ENCODE measurements around the gene CTBP2. TPM values are rescaled to one million over a fixed set of nuclear protein-coding genes. Genes with fewer than 3 reads are reported as not detected.

CTBP2 gene
- total RNA-seq, 2 experiments from 2014 or later, result 0.29 to 0.40 TPM

DNA sequence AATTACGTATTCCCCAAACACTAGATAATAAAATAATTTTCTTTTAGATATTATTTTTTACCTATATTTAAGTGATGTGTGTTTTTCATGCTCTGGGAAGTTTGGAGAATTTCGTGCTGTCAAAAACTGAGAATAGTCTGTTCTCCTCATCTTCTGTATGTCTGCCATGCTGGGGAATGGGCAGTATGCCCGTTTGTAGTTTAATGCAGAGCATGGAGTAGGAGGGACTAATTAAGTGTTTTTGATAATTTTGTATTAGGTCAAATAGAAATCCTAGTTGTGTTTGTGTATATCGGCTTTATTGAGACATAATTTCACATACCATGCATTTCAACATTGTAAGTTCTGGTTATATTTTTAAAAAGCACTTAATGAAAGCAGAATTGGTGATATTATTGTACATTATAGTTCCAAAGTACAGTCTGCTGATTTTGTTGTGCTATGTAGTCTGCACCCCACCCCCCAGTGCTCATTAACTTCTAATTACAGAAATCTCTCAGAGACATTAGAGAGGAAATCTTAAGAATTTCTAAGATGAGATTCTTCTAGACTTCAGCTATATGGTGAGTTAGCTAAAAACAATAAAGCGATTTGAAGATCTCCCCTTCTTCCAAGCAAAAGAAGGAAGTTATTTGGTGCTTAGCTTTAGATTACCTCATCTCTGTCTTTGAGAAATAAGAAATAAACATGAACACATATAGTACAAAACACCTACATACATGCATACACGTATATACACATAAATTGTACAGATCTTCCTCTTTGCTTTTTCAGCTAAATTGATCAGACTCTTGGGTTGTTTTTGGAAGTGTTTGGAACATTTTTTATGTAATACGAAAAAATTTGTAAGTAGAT, 196.3 kb downstream of the CTBP2 start:
- no peak for DNase-seq
- H3K4me3 Mint-ChIP-seq, result no peak overlapping the region
- CTCF ChIA-PET, result no interaction called here

DNA sequence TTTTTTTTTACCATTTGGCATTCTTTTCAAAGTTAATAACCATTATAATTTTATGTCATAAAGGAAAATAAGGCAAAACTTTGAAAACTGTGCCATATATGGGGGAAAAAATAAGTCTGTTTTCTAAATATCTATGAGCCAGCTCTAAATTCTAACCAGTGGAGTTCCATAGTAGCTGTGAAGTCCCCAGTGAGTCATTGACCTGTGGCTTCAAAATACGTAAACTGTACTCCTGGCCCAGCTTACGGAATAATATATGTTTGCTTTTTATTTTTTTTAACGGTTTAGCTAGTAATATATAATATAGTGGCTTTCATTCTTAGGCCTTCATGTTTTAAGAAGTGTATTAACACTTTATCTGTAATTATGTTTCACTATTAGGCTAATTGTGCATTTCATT, 197.9 kb downstream of the CTBP2 start:
- H3K9me3 Mint-ChIP-seq (ENCODE audit: insufficient read depth), result no peaks in the 10 kb centered on the region
- CTCF ChIA-PET, result interaction anchor here (1.0 kb wide), 1 partner anchor 432 kb away, joined by 3 read pairs; no protein-coding TSS in a partner anchor
- peaks cover 21% of the 10 kb centered on the region for H3K4me1 Mint-ChIP-seq (ENCODE audit: low read depth)
- H3K27ac Mint-ChIP-seq, result no peak overlapping the region
- peaks cover 15% of the 10 kb centered on the region for H3K36me3 Mint-ChIP-seq (ENCODE audit: low read depth)
- POLR2A ChIA-PET, result no interaction called here
- no peaks in the 10 kb centered on the region for H3K27me3 Mint-ChIP-seq (ENCODE audit: low read depth)
- H3K4me3 Mint-ChIP-seq, result no peak overlapping the region
- DNase-seq, result no peak
- ATAC-seq, result no peak

More for the DNA sequence above, 196.3 kb downstream of the CTBP2 start:
- no peaks in the 10 kb centered on the region for H3K27me3 Mint-ChIP-seq (ENCODE audit: low read depth)
- POLR2A ChIA-PET, result no interaction called here
- peaks cover 22% of the 10 kb centered on the region for H3K36me3 Mint-ChIP-seq (ENCODE audit: low read depth)
- H3K9me3 Mint-ChIP-seq (ENCODE audit: insufficient read depth), result no peaks in the 10 kb centered on the region
- H3K27ac Mint-ChIP-seq, result no peak overlapping the region
- ATAC-seq, result no peak
- peaks cover 16% of the 10 kb centered on the region for H3K4me1 Mint-ChIP-seq (ENCODE audit: low read depth)

- no peak overlapping the region for H3K4me3 Mint-ChIP-seq
These were observed 199.2 kb downstream of the CTBP2 start for GRCh38 chr10:124961248-124961570.

GRCh38 chr10:124959564-124959963, 200.8 kb downstream of the CTBP2 start:
- CTCF ChIA-PET, result interaction anchor here (1.6 kb wide), 1 partner anchor 31 kb away, joined by 4 read pairs; no protein-coding TSS in a partner anchor
- Mint-ChIP-seq H3K4me3 (no peak overlapping the region), H3K36me3 (ENCODE audit: low read depth) (peaks cover 5% of the 10 kb centered on the region), H3K27ac (no peak overlapping the region), H3K9me3 (ENCODE audit: insufficient read depth) (no peaks in the 10 kb centered on the region), H3K27me3 (ENCODE audit: low read depth) (no peaks in the 10 kb centered on the region), H3K4me1 (ENCODE audit: low read depth) (peaks cover 29% of the 10 kb centered on the region)
- no peak for ATAC-seq
- DNase-seq, result no peak
- POLR2A ChIA-PET, result no interaction called here

More at GRCh38 chr10:124961248-124961570, 199.2 kb downstream of the CTBP2 start:
- H3K27ac Mint-ChIP-seq, result no peak overlapping the region
- H3K4me1 Mint-ChIP-seq (ENCODE audit: low read depth), result peaks cover 21% of the 10 kb centered on the region
- ChIA-PET POLR2A (no interaction called here), CTCF (interaction anchor here (0.8 to 1.6 kb wide), 2 partner anchors 30 to 100 kb away, joined by 4 read pairs; no protein-coding TSS in a partner anchor)
- DNase-seq (no peak), ATAC-seq (no peak)
- no peaks in the 10 kb centered on the region for H3K27me3 Mint-ChIP-seq (ENCODE audit: low read depth)
- H3K9me3 Mint-ChIP-seq (ENCODE audit: insufficient read depth), result no peaks in the 10 kb centered on the region
- peaks cover 6% of the 10 kb centered on the region for H3K36me3 Mint-ChIP-seq (ENCODE audit: low read depth)

DNA sequence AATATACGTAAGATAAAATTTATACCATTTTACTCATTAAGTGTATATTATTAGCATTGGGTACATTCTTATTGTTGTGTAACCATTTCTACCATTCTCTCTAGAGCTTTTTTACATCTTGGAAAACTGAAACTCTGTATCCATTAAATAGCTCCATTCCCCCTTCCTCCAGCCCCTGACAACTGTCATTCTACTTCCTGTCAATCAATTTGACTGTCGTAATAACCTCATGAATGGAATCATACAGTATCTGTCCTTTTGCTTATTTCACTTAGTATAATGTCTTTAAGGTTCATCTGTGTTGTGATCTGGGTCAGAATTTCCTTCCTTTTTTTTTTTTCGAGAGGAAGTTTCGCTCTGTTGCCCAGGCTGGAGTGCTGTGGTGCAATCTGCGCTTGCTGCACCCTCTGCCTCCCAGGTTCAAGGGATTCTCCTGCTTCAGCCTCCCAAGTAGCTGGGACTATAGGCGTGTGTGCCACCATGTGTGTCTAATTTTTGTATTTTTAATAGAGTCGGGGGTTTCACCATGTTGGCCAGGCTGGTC, 202.9 kb downstream of the CTBP2 start:
- peaks cover 4% of the 10 kb centered on the region for H3K36me3 Mint-ChIP-seq (ENCODE audit: low read depth)
- no peak for DNase-seq
- H3K27me3 Mint-ChIP-seq (ENCODE audit: low read depth), result no peaks in the 10 kb centered on the region
- no peak overlapping the region for H3K27ac Mint-ChIP-seq
- CTCF ChIA-PET, result interaction anchor here (1.1 kb wide), 1 partner anchor 34 kb away, joined by 3 read pairs; no protein-coding TSS in a partner anchor
- POLR2A ChIA-PET, result interaction anchor here (1.0 kb wide), 1 partner anchor 31 kb away, joined by 3 read pairs; no protein-coding TSS in a partner anchor
- ATAC-seq, result no peak
- H3K4me1 Mint-ChIP-seq (ENCODE audit: low read depth), result peaks cover 29% of the 10 kb centered on the region
- no peak overlapping the region for H3K4me3 Mint-ChIP-seq
- H3K9me3 Mint-ChIP-seq (ENCODE audit: insufficient read depth), result no peaks in the 10 kb centered on the region

DNA sequence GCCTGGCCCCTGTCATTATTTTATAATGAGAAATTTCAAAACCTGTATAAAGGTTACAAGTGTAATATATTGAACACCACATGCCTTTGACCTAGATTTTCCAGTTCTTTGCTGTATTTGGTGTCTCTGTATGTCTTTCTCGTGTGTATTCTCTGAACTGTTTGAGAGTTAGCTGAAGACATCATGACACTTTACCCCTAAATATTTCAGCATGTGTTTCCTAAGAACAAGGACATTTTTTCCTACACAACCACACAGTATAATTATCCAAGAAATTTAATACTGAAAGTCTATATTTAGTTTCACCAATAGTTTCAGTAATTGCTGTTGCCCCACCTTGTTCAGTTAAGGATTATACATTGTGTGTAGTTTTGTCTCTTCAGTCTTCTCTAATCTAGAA, 203.6 kb downstream of the CTBP2 start:
- ATAC-seq, result no peak
- POLR2A ChIA-PET, result interaction anchor here (1.0 kb wide), 1 partner anchor 30 kb away, joined by 3 read pairs; no protein-coding TSS in a partner anchor

DNA sequence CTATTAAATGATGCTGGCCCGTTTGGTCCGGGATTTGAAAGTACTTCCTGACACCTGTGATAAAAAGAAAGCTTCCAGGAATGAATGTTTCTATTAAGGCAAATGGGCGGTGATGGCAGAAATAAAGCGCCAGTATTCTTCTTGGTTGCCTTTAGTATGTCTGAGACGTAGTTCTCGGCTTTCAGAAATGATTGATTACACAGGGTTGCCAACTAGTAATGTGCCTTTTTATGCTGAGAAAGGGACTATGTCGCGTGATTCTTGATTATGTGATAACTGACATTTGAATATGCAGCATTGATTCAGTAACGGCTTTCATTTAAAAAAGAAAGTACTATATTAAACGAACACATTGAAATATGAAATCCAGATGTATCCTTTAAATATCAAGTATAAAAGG, 204.5 kb downstream of the CTBP2 start:
- peaks cover 23% of the 10 kb centered on the region for H3K4me1 Mint-ChIP-seq (ENCODE audit: low read depth)
- no peaks in the 10 kb centered on the region for H3K27me3 Mint-ChIP-seq (ENCODE audit: low read depth)
- peaks cover 4% of the 10 kb centered on the region for H3K36me3 Mint-ChIP-seq (ENCODE audit: low read depth)
- CTCF ChIA-PET, result no interaction called here
- no peak overlapping the region for H3K27ac Mint-ChIP-seq
- no peaks in the 10 kb centered on the region for H3K9me3 Mint-ChIP-seq (ENCODE audit: insufficient read depth)
- POLR2A ChIA-PET, result no interaction called here
- ATAC-seq, result no peak
- no peak for DNase-seq
- H3K4me3 Mint-ChIP-seq, result no peak overlapping the region

More for the DNA sequence above, 203.6 kb downstream of the CTBP2 start:
- DNase-seq, result no peak
- Mint-ChIP-seq H3K9me3 (ENCODE audit: insufficient read depth) (no peaks in the 10 kb centered on the region), H3K27ac (no peak overlapping the region), H3K4me3 (no peak overlapping the region), H3K27me3 (ENCODE audit: low read depth) (no peaks in the 10 kb centered on the region), H3K4me1 (ENCODE audit: low read depth) (peaks cover 26% of the 10 kb centered on the region), H3K36me3 (ENCODE audit: low read depth) (peaks cover 4% of the 10 kb centered on the region)
- CTCF ChIA-PET, result no interaction called here

DNA sequence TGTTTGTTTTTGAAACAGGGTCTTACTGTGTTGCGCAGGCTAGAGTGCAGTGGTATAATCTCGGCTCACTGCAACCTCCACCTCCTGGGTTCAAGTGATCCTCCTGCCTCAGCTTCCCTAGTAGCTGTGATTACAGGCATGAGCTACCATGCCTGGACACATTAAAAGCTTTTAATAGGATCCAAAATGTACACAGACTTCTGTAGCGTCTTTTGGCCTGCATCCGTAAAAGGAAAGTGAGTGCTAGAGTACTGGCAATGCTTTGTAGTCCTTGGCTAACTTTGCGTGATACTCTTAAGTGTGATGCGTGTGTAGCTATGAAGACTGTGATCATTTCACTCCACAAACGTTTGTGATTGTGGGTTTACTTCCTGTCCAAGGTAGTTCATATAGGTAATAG, 205.1 kb downstream of the CTBP2 start:
- DNase-seq (no peak), ATAC-seq (no peak)
- Mint-ChIP-seq H3K9me3 (ENCODE audit: insufficient read depth) (no peaks in the 10 kb centered on the region), H3K4me1 (ENCODE audit: low read depth) (peaks cover 18% of the 10 kb centered on the region), H3K36me3 (ENCODE audit: low read depth) (peaks cover 4% of the 10 kb centered on the region), H3K27me3 (ENCODE audit: low read depth) (no peaks in the 10 kb centered on the region), H3K4me3 (no peak overlapping the region), H3K27ac (no peak overlapping the region)
- ChIA-PET POLR2A (no interaction called here), CTCF (interaction anchor here (0.6 kb wide), 1 partner anchor 236 kb away, joined by 3 read pairs; no protein-coding TSS in a partner anchor)

DNA sequence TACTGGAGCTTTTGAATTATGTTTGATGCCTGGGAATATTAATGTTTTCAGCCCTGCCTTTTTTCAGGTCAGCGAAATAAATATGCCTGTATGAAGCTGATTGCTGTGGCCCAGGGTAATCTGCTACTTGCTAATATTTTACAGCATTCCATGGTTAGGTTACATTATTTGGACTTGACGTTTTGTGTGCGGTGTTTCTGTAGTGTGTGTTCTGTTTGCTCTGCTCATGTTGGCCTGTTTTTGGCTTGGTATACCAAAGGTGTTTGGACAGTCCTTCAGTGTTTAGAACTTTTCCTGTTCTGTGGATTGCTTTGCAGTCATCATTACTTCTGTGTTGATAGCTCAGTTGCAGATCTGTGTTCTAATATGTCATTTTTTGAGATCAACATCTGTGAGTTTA, 206.9 kb downstream of the CTBP2 start:
- ATAC-seq, result no peak
- Mint-ChIP-seq H3K4me3 (no peak overlapping the region), H3K9me3 (ENCODE audit: insufficient read depth) (no peaks in the 10 kb centered on the region), H3K27ac (no peak overlapping the region), H3K36me3 (ENCODE audit: low read depth) (peaks cover 3% of the 10 kb centered on the region), H3K27me3 (ENCODE audit: low read depth) (no peaks in the 10 kb centered on the region), H3K4me1 (ENCODE audit: low read depth) (peaks cover 9% of the 10 kb centered on the region)
- DNase-seq, result no peak
- ChIA-PET CTCF (interaction anchor here (0.8 kb wide), 1 partner anchor 39 kb away, joined by 3 read pairs; no protein-coding TSS in a partner anchor), POLR2A (no interaction called here)

DNA sequence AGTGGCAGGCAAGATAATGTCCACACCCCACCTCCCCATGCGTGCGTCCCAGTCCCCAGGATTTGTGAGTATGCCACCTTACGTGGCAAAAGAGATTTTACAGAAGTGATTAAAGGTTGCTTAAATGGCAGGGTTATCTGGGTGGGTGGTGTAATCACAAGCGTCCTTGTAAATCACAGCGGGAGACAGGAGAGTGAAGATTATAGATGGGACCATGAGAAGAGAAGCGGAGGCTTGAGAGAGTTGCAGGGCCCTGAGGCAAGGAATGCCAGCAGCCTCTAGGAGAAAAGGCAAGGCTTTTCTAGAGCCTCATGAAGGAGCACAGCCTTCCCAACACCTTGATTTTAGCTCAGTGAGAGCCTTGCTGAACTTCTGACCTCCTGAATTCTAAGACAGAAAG, 208.2 kb downstream of the CTBP2 start:
- H3K4me3 Mint-ChIP-seq, result no peak overlapping the region
- POLR2A ChIA-PET, result interaction anchor here (0.6 kb wide), 1 partner anchor 367 kb away, joined by 3 read pairs; no protein-coding TSS in a partner anchor
- no peaks in the 10 kb centered on the region for H3K9me3 Mint-ChIP-seq (ENCODE audit: insufficient read depth)
- no peak for ATAC-seq
- H3K4me1 Mint-ChIP-seq (ENCODE audit: low read depth), result peaks cover 8% of the 10 kb centered on the region
- CTCF ChIA-PET, result interaction anchor here (1.2 kb wide), 1 partner anchor 12 kb away, joined by 3 read pairs; no protein-coding TSS in a partner anchor
- peaks cover 7% of the 10 kb centered on the region for H3K36me3 Mint-ChIP-seq (ENCODE audit: low read depth)
- no peak overlapping the region for H3K27ac Mint-ChIP-seq
- DNase-seq, result no peak
- no peaks in the 10 kb centered on the region for H3K27me3 Mint-ChIP-seq (ENCODE audit: low read depth)

GRCh38 chr10:124949543-124949942, 210.8 kb downstream of the CTBP2 start:
- CTCF ChIA-PET, result no interaction called here

GRCh38 chr10:124946945-124947344, 213.4 kb downstream of the CTBP2 start:
- Mint-ChIP-seq H3K27ac (no peak overlapping the region), H3K4me1 (ENCODE audit: low read depth) (peaks cover 10% of the 10 kb centered on the region), H3K9me3 (ENCODE audit: insufficient read depth) (no peaks in the 10 kb centered on the region), H3K27me3 (ENCODE audit: low read depth) (no peaks in the 10 kb centered on the region), H3K4me3 (no peak overlapping the region), H3K36me3 (ENCODE audit: low read depth) (peaks cover 13% of the 10 kb centered on the region)
- DNase-seq, result no peak
- ATAC-seq, result no peak
- CTCF ChIA-PET, result no interaction called here
- POLR2A ChIA-PET, result no interaction called here

More at GRCh38 chr10:124949543-124949942, 210.8 kb downstream of the CTBP2 start:
- Mint-ChIP-seq H3K4me1 (ENCODE audit: low read depth) (peaks cover 5% of the 10 kb centered on the region), H3K27ac (no peak overlapping the region), H3K9me3 (ENCODE audit: insufficient read depth) (no peaks in the 10 kb centered on the region), H3K4me3 (no peak overlapping the region), H3K36me3 (ENCODE audit: low read depth) (peaks cover 7% of the 10 kb centered on the region), H3K27me3 (ENCODE audit: low read depth) (no peaks in the 10 kb centered on the region)
- DNase-seq (no peak), ATAC-seq (no peak)
- POLR2A ChIA-PET, result no interaction called here
